Ectodermal cell (in vitro differentiated cells): Measurements from ENCODE around the gene ARNT2.

Experiments used
- H3K27ac ChIP-seq: 2 replicates; pipeline ENCODE4 v1.7.0; 2013; ENCODE audit warnings: mild to moderate bottlenecking, low read depth, low read length; ENCODE audit not compliant: insufficient read depth, poor library complexity, severe bottlenecking
- H3K27me3 ChIP-seq: 2 replicates; pipeline ENCODE4 v1.7.0; 2013; ENCODE audit warnings: mild to moderate bottlenecking, low read length; ENCODE audit not compliant: insufficient read depth, control insufficient read depth, poor library complexity, severe bottlenecking
- H3K36me3 ChIP-seq: one replicate; pipeline ENCODE4 v1.7.0; 2013; ENCODE audit warnings: low read length; ENCODE audit not compliant: control insufficient read depth, insufficient read depth
- H3K4me1 ChIP-seq: one replicate; pipeline ENCODE4 v1.7.0; 2013; ENCODE audit warnings: low read length; ENCODE audit not compliant: control insufficient read depth, insufficient read depth
- H3K4me3 ChIP-seq: 2 replicates; pipeline ENCODE4 v1.7.0; 2013; ENCODE audit warnings: low read depth, low read length, control low read depth; ENCODE audit not compliant: insufficient read depth
- H3K9me3 ChIP-seq: 2 replicates; pipeline ENCODE4 v1.7.0; 2013; ENCODE audit warnings: mild to moderate bottlenecking, low read length, moderate library complexity; ENCODE audit not compliant: control insufficient read depth
- WGBS, 2 experiments: methylation state at CpG; one replicate each; pipeline ENCODE4 v1.1.7; 2013; ENCODE audit warnings: missing lambda C conversion rate in 2 of 2; 5-methylcytosine and 5-hydroxymethylcytosine counted together

Gene ARNT2

DNA sequence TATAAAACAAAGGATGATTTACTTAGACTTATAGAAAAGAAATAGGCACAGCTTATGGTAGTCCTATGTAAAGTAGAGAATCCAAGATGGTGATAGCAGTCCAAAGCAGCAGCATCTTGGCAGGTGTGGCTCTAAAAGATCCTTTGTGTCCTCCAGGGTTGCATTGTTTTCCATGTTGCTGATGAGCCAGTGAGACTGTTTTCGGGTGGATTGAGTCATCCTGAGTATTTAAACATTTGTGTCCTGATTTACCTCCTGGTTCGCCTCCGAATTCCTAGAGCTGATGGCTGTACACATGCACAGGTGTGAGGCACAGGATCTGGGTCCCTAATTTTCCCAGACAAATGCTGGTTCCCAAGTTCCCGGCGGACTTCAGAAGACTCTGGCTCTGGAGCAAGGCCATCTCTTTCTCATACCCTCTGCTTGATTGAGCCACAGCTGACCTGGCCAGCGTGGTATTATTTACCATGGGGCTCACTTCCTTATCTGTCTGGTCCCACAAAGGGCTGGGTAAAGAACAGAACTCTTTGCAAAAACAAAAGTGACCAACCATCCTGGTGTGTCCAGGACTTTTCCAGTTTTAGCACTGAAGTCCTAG lies 51.0 kb downstream of the ARNT2 start:
- Histone ChIP-seq H3K27ac (no peak overlapping the region), H3K4me1 (peaks cover 8% of the 10 kb centered on the region), H3K4me3 (no peak overlapping the region), H3K9me3 (no peaks in the 10 kb centered on the region), H3K36me3 (no peaks in the 10 kb centered on the region), H3K27me3 (no peaks in the 10 kb centered on the region)
- 80 to 86% methylated on average over 6 of the region's 6 CpGs for WGBS, 2 experiments

DNA sequence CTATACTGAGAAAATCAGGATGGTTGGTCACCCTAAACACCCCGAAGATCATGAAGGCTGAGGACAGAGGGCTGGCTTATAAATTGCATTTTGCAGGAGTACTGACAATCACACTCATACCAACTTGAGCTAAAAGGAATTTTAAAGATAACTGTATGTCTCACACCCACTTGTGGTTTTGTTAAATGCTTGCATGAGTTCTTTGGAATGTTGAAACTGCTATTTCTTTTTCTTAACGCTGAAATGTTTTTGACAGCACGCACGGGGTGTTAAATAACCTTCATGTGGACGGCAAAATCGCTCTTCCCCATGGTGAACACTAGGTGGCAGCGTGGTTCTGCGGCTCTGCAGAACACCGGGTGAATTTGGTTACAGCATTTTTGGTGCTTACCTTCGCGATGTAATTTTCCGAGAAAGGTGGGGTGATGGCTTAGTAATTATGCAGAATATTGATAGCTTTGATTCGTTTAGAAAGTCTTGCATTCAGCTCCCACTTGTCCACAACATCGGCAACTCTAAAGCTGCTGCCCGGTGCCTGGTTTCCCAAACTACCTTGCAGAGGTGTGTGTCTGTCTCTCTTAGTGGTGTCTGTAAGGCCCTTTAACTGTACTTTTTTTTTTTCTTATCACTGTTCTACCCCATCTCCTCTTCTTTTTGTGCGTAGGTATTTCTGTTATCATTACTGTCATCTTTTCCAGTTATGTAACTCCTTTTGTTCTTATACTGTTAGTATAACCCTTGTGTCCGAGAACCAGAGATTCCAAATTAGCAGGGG lies 51.7 kb downstream of the ARNT2 start:
- H3K4me3 ChIP-seq: no peak overlapping the region

DNA sequence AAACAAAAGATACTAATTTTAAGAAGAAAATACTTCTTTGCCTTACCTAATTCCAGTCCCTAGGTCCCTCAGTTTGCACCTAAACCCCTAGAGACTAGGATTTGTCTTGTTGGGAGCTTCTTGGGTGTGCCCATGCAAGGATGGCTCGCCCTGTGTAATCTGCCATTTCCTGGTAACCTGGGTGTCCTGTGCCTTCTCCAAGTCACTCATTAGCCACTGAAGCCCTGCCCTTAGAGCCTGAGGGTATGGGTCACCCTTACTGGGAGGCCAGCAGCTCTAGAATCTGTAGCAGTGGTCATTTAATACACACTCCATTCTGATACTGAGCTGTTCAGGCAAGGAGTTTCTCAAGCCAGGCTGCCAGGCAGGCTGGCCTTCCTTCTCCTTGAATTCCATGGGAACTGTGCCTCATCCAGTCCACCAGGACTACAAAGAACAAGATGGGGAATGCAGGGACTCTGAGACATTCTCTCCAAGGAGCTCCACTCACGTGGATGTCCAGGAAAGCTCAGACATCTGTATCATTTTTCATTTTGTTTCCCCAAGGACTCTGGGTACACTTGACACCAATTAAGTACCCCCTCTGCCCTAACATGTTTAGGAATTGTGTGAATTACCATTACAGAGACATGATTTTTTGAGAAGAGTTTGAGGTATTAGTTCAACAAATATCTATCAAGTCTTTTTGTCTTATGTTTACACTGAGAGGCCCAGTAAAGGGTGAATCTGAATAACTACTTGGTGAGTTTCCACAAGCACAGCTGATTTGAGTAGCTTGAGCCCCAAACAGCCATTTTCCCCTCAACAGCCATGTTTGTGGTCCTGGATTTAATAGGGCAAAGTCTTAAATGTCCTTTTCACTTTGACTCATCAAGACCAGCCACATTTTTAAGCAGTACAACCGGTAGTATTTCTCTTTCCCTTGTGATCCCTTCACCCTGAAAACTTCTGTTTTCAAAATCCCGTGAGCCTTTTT lies 52.6 kb downstream of the ARNT2 start:
- Histone ChIP-seq H3K9me3 (no peaks in the 10 kb centered on the region), H3K4me1 (no peaks in the 10 kb centered on the region), H3K36me3 (no peaks in the 10 kb centered on the region), H3K27me3 (no peaks in the 10 kb centered on the region), H3K27ac (no peak overlapping the region), H3K4me3 (no peak overlapping the region)
- WGBS, 2 experiments: 53 to 56% methylated on average over 3 of the region's 4 CpGs

More for the DNA sequence above, 51.7 kb downstream of the ARNT2 start:
- Histone ChIP-seq H3K4me1 (peaks cover 5% of the 10 kb centered on the region), H3K36me3 (no peaks in the 10 kb centered on the region), H3K27ac (no peak overlapping the region), H3K27me3 (no peaks in the 10 kb centered on the region), H3K9me3 (no peaks in the 10 kb centered on the region)
- WGBS, 2 experiments: 31% methylated on average over 16 to 17 of the region's 17 CpGs

- no peaks in the 10 kb centered on the region for H3K27me3 ChIP-seq
- H3K36me3 ChIP-seq: no peaks in the 10 kb centered on the region
- WGBS, 2 experiments: 79 to 81% methylated on average over 2 to 3 of the region's 3 CpGs
- no peak overlapping the region for H3K4me3 ChIP-seq
- H3K27ac ChIP-seq: no peak overlapping the region
- no peaks in the 10 kb centered on the region for H3K4me1 ChIP-seq
- H3K9me3 ChIP-seq: no peaks in the 10 kb centered on the region
Observed at GRCh38 chr15:80457896-80458295, 53.7 kb downstream of the ARNT2 start.

GRCh38 chr15:80458580-80458979 lies 54.4 kb downstream of the ARNT2 start:
- no peaks in the 10 kb centered on the region for H3K27me3 ChIP-seq

GRCh38 chr15:80459380-80459779 lies 55.2 kb downstream of the ARNT2 start:
- H3K9me3 ChIP-seq: no peaks in the 10 kb centered on the region
- H3K4me3 ChIP-seq: no peak overlapping the region
- no peaks in the 10 kb centered on the region for H3K36me3 ChIP-seq
- H3K4me1 ChIP-seq: no peaks in the 10 kb centered on the region
- H3K27ac ChIP-seq: no peak overlapping the region
- no peaks in the 10 kb centered on the region for H3K27me3 ChIP-seq
- 82 to 84% methylated on average over 6 of the region's 6 CpGs for WGBS, 2 experiments

More at GRCh38 chr15:80458580-80458979, 54.4 kb downstream of the ARNT2 start:
- Histone ChIP-seq H3K9me3 (no peaks in the 10 kb centered on the region), H3K36me3 (no peaks in the 10 kb centered on the region), H3K4me1 (no peaks in the 10 kb centered on the region), H3K4me3 (no peak overlapping the region), H3K27ac (no peak overlapping the region)
- 95 to 100% methylated on average over 2 of the region's 2 CpGs for WGBS, 2 experiments

DNA sequence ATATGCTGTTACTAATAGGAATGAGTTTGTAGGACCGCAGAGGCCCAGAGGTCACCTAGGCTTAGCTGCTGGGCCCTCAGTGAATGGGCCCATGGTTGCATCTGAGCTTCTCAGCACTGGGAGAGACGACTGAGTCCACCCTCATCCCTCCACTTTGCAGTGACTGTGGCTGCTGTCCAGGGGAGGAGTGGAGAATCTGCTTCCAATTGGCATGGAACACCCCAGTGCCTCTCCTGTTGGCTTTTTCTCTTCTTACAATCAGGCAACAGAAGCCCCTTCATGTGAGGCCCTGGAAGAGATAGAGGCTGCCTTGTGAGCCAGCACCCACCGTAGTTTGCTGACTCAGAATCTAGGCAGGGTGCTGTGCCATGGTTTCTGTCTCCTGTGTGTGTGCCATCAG lies 55.6 kb downstream of the ARNT2 start:
- 91 to 96% methylated on average over 3 of the region's 3 CpGs for WGBS, 2 experiments
- Histone ChIP-seq H3K4me1 (no peaks in the 10 kb centered on the region), H3K4me3 (no peak overlapping the region), H3K9me3 (no peaks in the 10 kb centered on the region), H3K27ac (no peak overlapping the region), H3K36me3 (no peaks in the 10 kb centered on the region), H3K27me3 (no peaks in the 10 kb centered on the region)

GRCh38 chr15:80461356-80462095 lies 57.3 kb downstream of the ARNT2 start:
- Histone ChIP-seq H3K36me3 (no peaks in the 10 kb centered on the region), H3K4me1 (no peaks in the 10 kb centered on the region), H3K27ac (no peak overlapping the region), H3K4me3 (no peak overlapping the region), H3K9me3 (no peaks in the 10 kb centered on the region), H3K27me3 (no peaks in the 10 kb centered on the region)
- 95 to 96% methylated on average over 14 of the region's 14 CpGs for WGBS, 2 experiments

DNA sequence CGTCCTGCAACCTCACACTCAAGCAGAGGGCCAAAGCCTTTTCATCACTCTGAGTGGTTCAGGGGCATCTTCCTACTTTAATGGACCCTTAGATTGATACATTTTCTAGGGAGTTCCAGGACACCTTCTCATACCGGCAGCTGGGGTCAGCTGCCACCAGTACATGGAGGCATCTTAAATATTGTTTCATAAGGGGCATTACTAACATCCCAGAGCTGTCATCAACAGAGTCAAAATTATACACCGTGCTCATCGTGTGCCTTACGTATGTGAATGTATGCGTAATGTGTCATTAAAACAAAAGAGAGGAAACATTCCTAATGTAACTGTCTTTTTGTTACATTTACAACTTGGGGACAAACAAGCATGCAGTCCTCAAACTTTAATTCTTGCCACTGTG lies 57.9 kb downstream of the ARNT2 start:
- Histone ChIP-seq H3K4me3 (no peak overlapping the region), H3K36me3 (no peaks in the 10 kb centered on the region), H3K4me1 (no peaks in the 10 kb centered on the region), H3K9me3 (no peaks in the 10 kb centered on the region), H3K27ac (no peak overlapping the region), H3K27me3 (no peaks in the 10 kb centered on the region)
- WGBS, 2 experiments: 84 to 85% methylated on average over 6 of the region's 6 CpGs
